ENCODE data around the gene DAP3. TPM values are rescaled to one million over a fixed set of nuclear protein-coding genes. Genes with fewer than 3 reads are reported as not detected.
"Not testable (repeated sequence)": the region's sequence is repeated elsewhere in the genome, so short reads cannot be mapped to it uniquely, and the experiment has no call there.

The DAP3 gene
- total RNA-seq, 2 experiments from 2014 or later = 105 to 106 TPM

GRCh38 chr1:155744711-155745283, 55.9 kb downstream of the DAP3 start:
- peak overlapping the region; percentile 94 for H3K4me3 Mint-ChIP-seq
- ATAC-seq (ENCODE audit: poor library complexity) (no peak), DNase-seq (no peak)
- CTCF ChIA-PET = interaction anchor here (0.6 kb wide), 1 partner anchor 16 kb away, joined by 3 read pairs; no protein-coding TSS in a partner anchor
- POLR2A ChIA-PET = interaction anchor here (0.7 to 1.4 kb wide), 9 partner anchors 9 to 189 kb away, joined by 3 to 6 read pairs (median 3); partner anchors contain the start of genes GON4L, KHDC4 and MSTO1
- TF ChIP-seq CTCF (IDR thresholded peaks at IDR 0.05) = no peak
- no peaks in the 10 kb centered on the region for H3K27me3 ChIP-seq (ENCODE audit: control insufficient read depth in 1 of 2, insufficient read depth in 2 of 2, low read length in 2 of 2)
- H3K4me1 Mint-ChIP-seq (ENCODE audit: low read depth) = peaks cover 12% of the 10 kb centered on the region
- H3K27ac Mint-ChIP-seq = peak overlapping the region; percentile 89
- no peaks in the 10 kb centered on the region for H3K9me3 Mint-ChIP-seq
- H3K36me3 Mint-ChIP-seq (ENCODE audit: low read depth) = peaks cover 22% of the 10 kb centered on the region
- H3K9me3 ChIP-seq (ENCODE audit: control insufficient read depth in 1 of 2, insufficient read depth in 1 of 2, low read length in 2 of 2) = no peaks in the 10 kb centered on the region
- H3K4me1 ChIP-seq (ENCODE audit: insufficient read depth, low read length) = peaks cover 6% of the 10 kb centered on the region
- H3K4me3 ChIP-seq (ENCODE audit: low read length) = peak overlapping the region; percentile 67
- H3K27ac ChIP-seq (ENCODE audit: low read depth in 1 of 2, low read length in 2 of 2) = peak overlapping the region; percentile 69 to 72
- H3K36me3 ChIP-seq (ENCODE audit: insufficient read depth, low read length) = peaks cover 8% of the 10 kb centered on the region
- no peaks in the 10 kb centered on the region for H3K27me3 Mint-ChIP-seq
- intact Hi-C loops (cut with DNase I, micrococcal nuclease) = loop anchor here (10.0 kb wide), 1 partner anchor 60 kb away; the partner anchor contains the start of genes DAP3 (in 2 of the 2) and YY1AP1 (in 2 of the 2)

GRCh38 chr1:155745284-155746228, 56.7 kb downstream of the DAP3 start:
- ATAC-seq (ENCODE audit: poor library complexity) (peak; percentile 92), DNase-seq (peak; percentile 73 to 96 (median 88))
- not testable (repeated sequence) for H3K9me3 ChIP-seq (ENCODE audit: control insufficient read depth in 1 of 2, insufficient read depth in 1 of 2, low read length in 2 of 2); H3K36me3 ChIP-seq (ENCODE audit: insufficient read depth, low read length); H3K9me3 Mint-ChIP-seq; H3K4me1 ChIP-seq (ENCODE audit: insufficient read depth, low read length); H3K27me3 Mint-ChIP-seq; H3K27me3 ChIP-seq (ENCODE audit: control insufficient read depth in 1 of 2, insufficient read depth in 2 of 2, low read length in 2 of 2)
- intact Hi-C loops (cut with DNase I, micrococcal nuclease) = loop anchor here (10.0 kb wide), 1 partner anchor 61 kb away; the partner anchor contains the start of genes DAP3 (in 2 of the 2) and YY1AP1 (in 2 of the 2)
- Mint-ChIP-seq H3K4me3 (peak overlapping the region; percentile 94), H3K4me1 (ENCODE audit: low read depth) (peaks cover 12% of the 10 kb centered on the region), H3K27ac (peak overlapping the region; percentile 89), H3K36me3 (ENCODE audit: low read depth) (peaks cover 25% of the 10 kb centered on the region)
- Histone ChIP-seq H3K4me3 (ENCODE audit: low read length) (peak overlapping the region; percentile 67), H3K27ac (ENCODE audit: low read depth in 1 of 2, low read length in 2 of 2) (peak overlapping the region; percentile 69 to 72)
- POLR2A ChIA-PET = interaction anchor here (0.7 to 1.4 kb wide), 9 partner anchors 8 to 189 kb away, joined by 3 to 6 read pairs (median 3); partner anchors contain the start of genes GON4L, KHDC4 and MSTO1
- CTCF ChIA-PET = interaction anchor here (0.6 kb wide), 1 partner anchor 15 kb away, joined by 3 read pairs; no protein-coding TSS in a partner anchor

- H3K4me3 Mint-ChIP-seq = peak overlapping the region; percentile 55
- peaks cover 22% of the 10 kb centered on the region for H3K36me3 ChIP-seq (ENCODE audit: insufficient read depth, low read length)
- H3K27ac ChIP-seq (ENCODE audit: low read depth in 1 of 2, low read length in 2 of 2); POLR2A ChIA-PET; H3K9me3 Mint-ChIP-seq; DNase-seq; H3K27me3 ChIP-seq (ENCODE audit: control insufficient read depth in 1 of 2, insufficient read depth in 2 of 2, low read length in 2 of 2); H3K4me3 ChIP-seq (ENCODE audit: low read length); ATAC-seq (ENCODE audit: poor library complexity); CTCF ChIA-PET; H3K9me3 ChIP-seq (ENCODE audit: control insufficient read depth in 1 of 2, insufficient read depth in 1 of 2, low read length in 2 of 2); H3K4me1 ChIP-seq (ENCODE audit: insufficient read depth, low read length); H3K27me3 Mint-ChIP-seq: not testable (repeated sequence)
- H3K36me3 Mint-ChIP-seq (ENCODE audit: low read depth) = peaks cover 42% of the 10 kb centered on the region
- intact Hi-C loops (cut with DNase I, micrococcal nuclease) = loop anchor here (10.0 kb wide), 1 partner anchor 63 kb away; the partner anchor contains the start of genes DAP3 (in 2 of the 2) and YY1AP1 (in 2 of the 2)
- H3K27ac Mint-ChIP-seq = peak overlapping the region; percentile 64
- peaks cover 12% of the 10 kb centered on the region for H3K4me1 Mint-ChIP-seq (ENCODE audit: low read depth)
Observed at GRCh38 chr1:155747586-155747985, 58.7 kb downstream of the DAP3 start.

- peaks cover 47% of the 10 kb centered on the region for H3K36me3 Mint-ChIP-seq (ENCODE audit: low read depth)
- H3K27me3 ChIP-seq (ENCODE audit: control insufficient read depth in 1 of 2, insufficient read depth in 2 of 2, low read length in 2 of 2); H3K27ac ChIP-seq (ENCODE audit: low read depth in 1 of 2, low read length in 2 of 2); H3K4me3 ChIP-seq (ENCODE audit: low read length); CTCF ChIA-PET; H3K9me3 Mint-ChIP-seq; H3K9me3 ChIP-seq (ENCODE audit: control insufficient read depth in 1 of 2, insufficient read depth in 1 of 2, low read length in 2 of 2); DNase-seq; H3K27me3 Mint-ChIP-seq; H3K4me1 ChIP-seq (ENCODE audit: insufficient read depth, low read length); POLR2A ChIA-PET; ATAC-seq (ENCODE audit: poor library complexity): not testable (repeated sequence)
- H3K4me1 Mint-ChIP-seq (ENCODE audit: low read depth) = peaks cover 12% of the 10 kb centered on the region
- peaks cover 28% of the 10 kb centered on the region for H3K36me3 ChIP-seq (ENCODE audit: insufficient read depth, low read length)
- H3K4me3 Mint-ChIP-seq = peak overlapping the region; percentile 52
- peak overlapping the region; percentile 64 for H3K27ac Mint-ChIP-seq
- intact Hi-C loops (cut with DNase I, micrococcal nuclease) = loop anchor here (10.0 kb wide), 1 partner anchor 63 kb away; the partner anchor contains the start of genes DAP3 (in 2 of the 2) and YY1AP1 (in 2 of the 2)
Observed at GRCh38 chr1:155748141-155748540, 59.2 kb downstream of the DAP3 start.

- H3K4me1 Mint-ChIP-seq (ENCODE audit: low read depth); CTCF ChIA-PET; DNase-seq; H3K27me3 Mint-ChIP-seq; H3K4me1 ChIP-seq (ENCODE audit: insufficient read depth, low read length); ATAC-seq (ENCODE audit: poor library complexity); H3K4me3 Mint-ChIP-seq; H3K27me3 ChIP-seq (ENCODE audit: control insufficient read depth in 1 of 2, insufficient read depth in 2 of 2, low read length in 2 of 2); POLR2A ChIA-PET; H3K9me3 ChIP-seq (ENCODE audit: control insufficient read depth in 1 of 2, insufficient read depth in 1 of 2, low read length in 2 of 2); H3K27ac ChIP-seq (ENCODE audit: low read depth in 1 of 2, low read length in 2 of 2); H3K4me3 ChIP-seq (ENCODE audit: low read length); intact Hi-C loops (cut with DNase I, micrococcal nuclease); H3K27ac Mint-ChIP-seq; H3K9me3 Mint-ChIP-seq: not testable (repeated sequence)
- H3K36me3 Mint-ChIP-seq (ENCODE audit: low read depth) = peaks cover 79% of the 10 kb centered on the region
- peaks cover 75% of the 10 kb centered on the region for H3K36me3 ChIP-seq (ENCODE audit: insufficient read depth, low read length)
Observed at GRCh38 chr1:155759017-155759416, 70.1 kb downstream of the DAP3 start.

Measured in CD4-positive, alpha-beta T cell (primary cell).